NCI-H82 treated with DMSO at 0.1 percent for 48 hours (cell line): ENCODE data around the gene ALCAM.
"Not testable (repeated sequence)": the region's sequence is repeated elsewhere in the genome, so short reads cannot be mapped to it uniquely, and the experiment has no call there.

ENCODE experiments used
- DNase-seq: peaks from one replicate; lab custom pipeline; 2025; ENCODE audit not compliant: unreplicated experiment; lab: John Stamatoyannopoulos, UW

ALCAM gene

DNA sequence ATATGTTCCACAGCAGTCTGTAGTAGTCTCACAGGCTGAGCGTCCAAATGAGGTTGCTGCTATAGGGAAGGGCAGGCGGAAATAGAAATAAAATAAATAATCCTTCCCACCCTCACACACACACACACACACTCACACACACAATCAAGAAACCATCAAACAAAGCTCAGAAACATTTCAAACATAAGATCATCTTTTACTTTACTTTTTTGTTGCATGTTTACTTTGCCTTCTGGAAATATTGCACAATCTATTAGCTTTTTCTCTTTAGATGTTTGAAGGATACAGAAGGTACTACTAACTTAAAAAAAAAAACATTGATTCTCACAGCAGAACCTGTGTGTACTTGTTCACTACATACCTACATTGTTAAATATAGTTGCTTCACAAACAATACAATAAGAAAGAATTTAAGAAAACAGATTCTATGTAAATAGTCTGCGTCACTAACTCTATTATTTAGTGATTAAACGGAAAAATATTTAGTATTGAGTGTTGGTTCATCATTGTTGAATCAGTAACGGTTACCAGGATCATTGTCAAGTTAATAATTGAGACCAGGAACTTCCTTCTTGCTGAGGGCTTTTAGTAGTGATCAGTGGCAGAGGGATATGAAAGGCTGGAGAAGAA lies 20.5 kb downstream of the ALCAM start:
- DNase-seq = no peak

DNA sequence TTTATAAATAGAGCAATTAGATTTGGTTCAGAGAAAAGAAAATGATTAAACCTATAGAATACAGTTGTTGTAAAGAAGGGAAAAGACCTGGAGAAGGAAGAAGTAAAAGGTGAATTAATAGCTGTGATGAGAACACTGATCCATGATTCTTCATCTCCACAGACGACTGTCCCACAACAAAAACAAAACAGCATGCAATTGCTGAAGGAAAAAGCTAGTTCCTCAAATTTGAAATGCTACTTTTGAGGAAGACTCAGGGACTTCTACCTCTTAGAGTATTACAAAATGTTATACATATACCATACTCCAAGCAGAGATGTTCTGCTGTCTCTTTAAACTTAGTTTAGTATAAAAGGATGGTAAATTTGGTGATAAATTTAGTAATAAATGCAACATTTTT lies 21.5 kb downstream of the ALCAM start:
- DNase-seq = no peak

DNA sequence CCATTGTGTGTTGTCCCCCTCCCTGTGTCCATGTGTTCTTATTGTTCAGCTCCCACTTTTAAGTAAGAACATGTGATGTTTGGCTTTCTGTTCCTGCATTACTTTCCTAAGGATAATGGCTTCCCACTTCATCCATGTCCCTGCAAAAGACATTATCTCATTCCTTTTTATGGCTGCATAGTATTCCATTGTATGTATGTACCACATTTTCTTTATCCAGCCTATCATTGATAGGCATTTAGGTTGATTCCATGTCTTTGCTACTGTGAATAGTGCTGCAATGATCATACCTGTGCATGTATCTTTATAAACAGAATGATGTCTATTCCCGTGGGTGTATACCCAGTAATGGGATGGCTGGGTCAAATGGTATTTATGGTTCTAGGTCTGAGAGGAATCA lies 23.1 kb downstream of the ALCAM start:
- DNase-seq = not testable (repeated sequence)

DNA sequence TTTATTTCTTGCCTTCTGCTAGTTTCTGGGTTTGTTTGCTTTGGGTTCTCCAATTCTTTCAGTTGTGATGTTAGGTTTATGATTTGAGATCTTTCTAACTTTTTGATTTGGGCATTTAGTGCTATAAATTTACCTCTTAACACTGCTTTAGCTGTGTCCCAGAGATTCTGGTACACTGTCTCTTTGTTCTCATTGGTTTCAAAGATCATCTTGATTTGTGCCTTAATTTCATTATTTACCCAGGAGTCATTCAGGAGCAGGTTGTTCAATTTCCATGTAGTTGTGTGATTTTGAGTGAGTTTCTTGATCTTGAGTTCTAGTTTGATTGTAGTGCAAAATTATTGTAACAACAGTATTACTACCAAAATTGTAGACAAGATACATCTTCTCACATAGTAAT lies 25.9 kb downstream of the ALCAM start:
- DNase-seq = not testable (repeated sequence)

DNA sequence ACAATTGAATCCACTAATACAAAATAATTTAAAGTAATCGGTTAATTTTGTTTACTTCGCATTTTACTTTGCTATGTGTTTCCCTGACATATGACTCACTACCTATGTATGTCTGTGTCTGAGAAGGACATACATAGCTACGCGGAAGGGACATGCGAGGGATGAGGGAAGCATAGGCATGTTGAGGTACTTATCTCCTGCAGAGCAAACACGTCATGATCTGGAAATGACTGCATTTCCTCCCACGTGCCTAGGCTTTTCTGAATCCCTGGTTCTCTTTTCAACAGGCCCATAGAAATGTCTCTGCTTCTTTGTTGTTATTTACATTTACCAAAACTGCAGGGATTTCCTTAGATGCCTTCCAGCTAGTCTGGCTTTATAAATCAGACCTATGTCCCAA lies 27.5 kb downstream of the ALCAM start:
- DNase-seq = no peak

DNA sequence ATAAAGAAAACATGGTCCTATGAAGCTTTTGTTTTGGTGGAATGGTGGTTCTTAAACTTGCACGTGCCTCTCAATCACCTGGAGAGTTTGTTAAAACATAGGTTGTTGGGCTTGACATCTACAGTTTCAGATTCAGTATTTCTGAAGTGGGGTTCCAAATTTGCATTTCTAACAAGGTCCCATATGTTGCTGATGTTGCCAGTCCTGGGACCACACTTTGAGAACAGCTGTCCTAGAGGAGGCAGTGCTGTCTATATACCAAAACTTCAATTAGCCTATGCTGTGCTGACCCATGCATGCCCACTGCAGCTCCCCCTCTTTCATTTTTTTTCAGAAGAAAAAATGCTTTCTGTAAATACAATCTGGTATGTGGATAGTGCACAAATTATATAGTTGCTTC lies 31.3 kb downstream of the ALCAM start:
- DNase-seq = no peak

DNA sequence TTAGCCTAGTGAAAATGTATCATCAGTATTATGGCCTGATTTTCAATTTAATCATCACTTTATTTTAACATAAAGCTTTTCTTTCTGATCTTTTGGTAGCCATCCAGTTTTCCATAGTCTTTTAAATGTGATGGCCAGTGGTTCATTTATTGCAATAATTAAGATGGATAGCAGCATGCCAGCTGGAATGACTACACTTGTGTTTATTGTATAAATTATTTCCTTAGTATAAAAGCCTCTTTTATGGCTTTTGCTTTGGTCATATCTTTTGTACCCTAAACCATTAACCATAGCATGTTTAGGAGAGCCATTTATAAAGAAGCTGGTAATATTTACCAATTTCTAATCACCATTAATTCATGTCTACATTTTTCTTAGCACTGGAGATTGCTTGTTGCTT lies 31.7 kb downstream of the ALCAM start:
- no peak for DNase-seq

DNA sequence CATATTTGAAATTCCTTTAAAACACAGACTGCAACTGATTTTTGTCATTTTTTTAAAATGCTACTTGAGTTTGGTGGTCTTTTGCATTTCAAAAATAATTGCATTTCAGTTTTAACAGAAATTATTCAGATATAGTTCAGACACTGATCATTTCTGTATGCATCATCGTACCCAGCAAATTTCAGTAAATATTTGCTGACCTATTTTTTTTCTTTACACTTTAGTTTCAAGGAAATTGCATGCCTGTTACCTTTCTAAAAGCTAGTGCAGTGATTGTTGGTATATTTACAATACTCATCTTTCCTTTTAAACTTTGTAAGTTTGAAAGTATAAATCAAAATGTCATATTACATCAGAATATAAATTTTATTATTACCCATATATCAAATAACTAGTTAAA lies 32.4 kb downstream of the ALCAM start:
- no peak for DNase-seq

DNA sequence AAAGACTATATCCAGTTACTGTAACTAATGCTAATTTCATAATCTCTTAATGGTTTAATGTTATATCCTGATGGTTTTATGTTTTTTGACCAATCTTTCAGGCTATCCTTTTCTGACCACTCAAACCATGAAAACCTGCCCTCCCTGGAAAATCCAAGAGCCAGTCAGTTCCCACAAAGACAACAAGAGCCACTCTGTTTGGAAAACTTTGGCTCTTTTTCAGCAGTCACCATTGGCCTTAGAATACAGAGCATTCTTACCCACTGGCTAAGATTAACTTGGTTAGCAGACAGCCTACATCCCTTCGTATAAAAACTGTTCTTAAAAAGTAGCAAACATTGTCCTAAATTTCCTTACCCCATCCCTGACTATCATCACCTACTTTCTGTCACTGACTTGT lies 32.9 kb downstream of the ALCAM start:
- no peak for DNase-seq

DNA sequence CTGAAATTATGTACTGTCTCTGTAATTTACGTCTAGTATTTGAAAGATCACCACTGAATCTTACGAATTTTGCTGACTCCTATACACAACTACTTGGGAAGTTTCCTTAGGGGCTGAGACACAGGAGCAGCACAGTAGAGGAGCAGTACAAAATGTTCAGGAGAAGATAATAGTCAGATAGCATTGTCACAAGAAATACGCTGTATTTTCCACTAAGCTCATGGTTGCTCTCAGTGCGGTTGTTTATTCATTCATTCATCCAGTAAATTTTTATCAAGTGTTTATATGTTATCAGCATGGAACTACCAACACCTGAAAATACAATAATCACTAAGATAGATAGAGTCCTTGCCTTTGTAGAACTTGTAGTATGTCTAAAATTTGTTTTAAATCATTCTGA lies 34.5 kb downstream of the ALCAM start:
- DNase-seq = no peak

DNA sequence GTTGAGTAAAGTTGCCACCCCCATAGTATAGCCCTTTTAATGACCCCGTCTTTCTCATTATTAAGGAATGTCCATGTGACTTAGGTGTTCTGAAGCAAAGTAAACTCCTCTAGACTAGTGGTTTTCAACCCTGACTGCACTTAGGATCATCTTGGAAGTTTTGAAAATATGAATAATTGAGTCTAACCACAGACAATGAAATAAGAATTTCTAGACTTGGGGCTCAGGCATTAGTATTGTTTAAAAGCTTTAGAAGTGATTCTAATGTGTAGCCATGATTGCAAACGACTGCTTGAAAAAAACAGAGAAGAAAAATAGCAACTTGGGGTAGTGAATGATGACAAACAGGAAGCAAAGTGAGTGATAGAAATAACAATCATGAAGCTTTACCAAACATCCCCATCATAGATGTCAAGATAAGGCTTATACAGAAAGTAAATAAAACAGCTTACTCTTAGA lies 35.0 kb downstream of the ALCAM start:
- no peak for DNase-seq

DNA sequence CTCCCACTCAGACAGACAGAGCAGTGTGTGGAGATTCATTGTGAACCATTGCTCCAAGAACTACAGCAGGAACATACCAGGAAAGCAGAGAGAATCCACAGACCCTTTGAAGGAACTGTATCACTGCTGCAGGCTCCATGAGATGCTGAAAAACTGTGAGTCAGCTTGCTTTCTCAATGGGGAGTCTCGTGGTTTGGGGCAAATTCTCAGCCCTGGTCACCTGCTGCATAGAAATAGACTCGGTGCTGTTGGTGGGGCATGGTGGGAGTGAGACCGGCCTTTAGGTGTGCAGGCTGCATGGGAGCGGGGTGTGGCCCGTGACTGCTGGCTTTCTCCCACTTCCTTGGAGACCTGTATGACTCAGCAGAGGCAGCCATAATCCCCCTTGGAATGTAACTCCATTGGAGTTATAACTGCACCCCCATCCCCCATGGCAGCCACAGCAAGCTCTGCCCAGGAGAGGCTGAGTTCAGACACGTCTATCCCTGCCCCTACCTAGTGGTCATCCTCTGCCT lies 35.6 kb downstream of the ALCAM start:
- DNase-seq = no peak

DNA sequence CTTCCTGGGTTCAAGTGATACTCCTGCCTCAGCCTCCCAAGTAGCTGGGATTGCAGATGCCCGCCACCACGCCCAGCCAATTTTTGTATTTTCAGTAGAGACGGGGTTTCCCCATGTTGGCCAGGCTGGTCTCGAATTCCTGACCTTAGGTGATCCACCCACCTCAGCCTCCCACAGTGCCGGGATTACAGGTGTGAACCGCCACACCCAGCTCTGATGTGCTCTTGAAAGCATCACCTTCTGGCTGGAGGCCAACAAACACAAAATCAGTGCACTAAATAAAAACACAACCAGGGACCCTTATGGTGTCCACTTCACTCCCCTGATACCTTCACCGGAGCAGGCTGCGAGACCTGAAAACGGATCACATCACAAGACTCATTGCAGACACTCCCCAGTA lies 36.3 kb downstream of the ALCAM start:
- DNase-seq = not testable (repeated sequence)

DNA sequence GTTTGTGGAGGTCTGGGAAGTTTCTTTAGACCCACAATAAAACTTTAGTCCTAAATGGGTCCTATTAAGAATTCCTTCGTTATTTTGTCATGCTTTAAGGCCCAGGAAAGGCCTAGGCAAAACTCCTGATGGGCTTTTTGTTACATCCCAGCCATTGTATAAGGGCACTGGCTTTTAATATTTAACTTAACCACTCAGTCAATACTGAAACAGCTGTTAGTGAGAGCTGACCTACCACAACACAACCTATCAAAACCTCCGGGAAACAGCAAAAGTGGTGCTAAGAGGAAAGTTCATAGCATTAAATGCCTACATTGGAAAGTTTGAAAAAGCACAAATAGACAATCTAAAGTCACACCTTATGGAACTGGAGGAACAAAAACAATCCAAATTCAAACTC lies 39.6 kb downstream of the ALCAM start:
- no peak for DNase-seq

DNA sequence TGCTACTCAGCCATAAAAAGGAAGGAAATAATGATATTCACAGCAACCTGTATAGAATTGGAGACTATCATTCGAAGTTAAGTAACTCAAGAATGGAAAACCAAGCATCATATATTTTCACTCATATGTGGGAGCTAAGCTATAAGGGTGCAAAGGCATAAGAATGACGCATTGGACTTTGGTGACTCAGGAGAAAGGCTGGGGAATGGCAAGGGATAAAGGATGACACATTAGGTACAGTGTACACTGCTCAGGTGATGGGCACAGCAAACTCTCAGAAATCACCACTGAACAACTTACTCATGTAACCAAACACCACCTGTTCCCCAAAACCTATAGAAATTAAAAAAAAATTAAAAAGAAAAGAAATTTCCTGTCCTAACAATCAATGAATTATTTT lies 42.7 kb downstream of the ALCAM start:
- no peak for DNase-seq

DNA sequence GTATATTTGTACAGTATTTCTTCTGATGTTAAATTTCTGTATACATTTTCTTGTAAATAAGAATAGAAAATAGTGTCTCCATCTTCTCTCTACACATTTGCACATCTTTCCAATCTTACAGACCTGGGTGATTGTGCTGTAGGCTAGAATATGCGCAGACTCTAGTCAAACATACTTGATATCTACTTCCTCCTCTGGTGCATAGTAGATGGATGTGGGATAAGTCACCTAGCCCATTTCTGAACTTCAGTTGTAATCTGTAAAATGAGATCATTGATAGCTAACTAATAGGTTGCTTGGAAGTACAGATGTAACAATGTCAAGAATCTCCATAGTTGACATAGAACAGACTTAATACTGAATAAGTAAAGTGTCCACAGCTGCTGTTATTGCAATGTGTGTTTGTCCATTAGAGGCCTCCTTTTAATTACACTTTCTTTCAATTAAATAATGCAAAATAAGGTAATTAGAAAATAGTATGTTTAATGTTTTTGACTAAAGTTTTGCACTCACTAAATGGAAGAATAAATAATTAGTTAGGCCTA lies 46.7 kb downstream of the ALCAM start:
- no peak for DNase-seq

DNA sequence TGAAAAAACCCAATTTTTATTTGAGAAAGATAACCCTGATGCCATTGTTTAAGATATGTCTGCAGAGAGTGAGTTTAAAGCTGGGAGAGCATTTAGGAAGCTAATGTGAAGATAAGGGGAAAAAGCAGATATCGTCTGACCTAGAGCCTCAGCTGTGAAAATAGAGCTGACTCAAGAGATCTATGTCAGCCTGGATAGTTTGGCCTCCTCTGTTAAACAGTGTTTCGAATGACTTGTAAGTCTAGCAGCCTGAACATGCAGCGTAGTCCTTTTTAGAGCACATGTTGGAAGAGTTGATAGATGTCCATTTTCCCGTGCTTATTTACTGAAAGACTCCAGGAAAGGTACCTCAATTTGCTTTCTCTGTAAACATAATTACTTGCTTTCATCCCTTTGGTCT lies 48.1 kb downstream of the ALCAM start:
- no peak for DNase-seq

DNA sequence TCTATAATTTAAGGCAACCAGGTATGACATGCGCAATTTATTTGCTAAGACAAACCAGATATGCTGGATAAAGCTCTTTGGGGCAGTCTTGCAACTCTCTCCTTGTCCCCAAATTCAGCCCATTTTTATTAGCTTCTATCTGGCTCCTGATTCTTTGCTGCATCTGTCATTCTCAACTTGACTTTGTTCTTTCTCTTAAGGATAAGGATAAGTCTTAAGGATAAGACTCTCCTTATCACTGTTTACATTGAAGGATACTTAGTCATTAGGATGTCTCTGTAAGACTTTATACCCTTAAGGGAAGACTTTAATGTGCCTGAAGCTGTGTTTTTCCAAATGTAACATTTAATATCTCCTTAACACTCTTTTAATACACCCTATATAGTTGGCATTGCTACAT lies 49.2 kb downstream of the ALCAM start:
- DNase-seq = peak; percentile 14

DNA sequence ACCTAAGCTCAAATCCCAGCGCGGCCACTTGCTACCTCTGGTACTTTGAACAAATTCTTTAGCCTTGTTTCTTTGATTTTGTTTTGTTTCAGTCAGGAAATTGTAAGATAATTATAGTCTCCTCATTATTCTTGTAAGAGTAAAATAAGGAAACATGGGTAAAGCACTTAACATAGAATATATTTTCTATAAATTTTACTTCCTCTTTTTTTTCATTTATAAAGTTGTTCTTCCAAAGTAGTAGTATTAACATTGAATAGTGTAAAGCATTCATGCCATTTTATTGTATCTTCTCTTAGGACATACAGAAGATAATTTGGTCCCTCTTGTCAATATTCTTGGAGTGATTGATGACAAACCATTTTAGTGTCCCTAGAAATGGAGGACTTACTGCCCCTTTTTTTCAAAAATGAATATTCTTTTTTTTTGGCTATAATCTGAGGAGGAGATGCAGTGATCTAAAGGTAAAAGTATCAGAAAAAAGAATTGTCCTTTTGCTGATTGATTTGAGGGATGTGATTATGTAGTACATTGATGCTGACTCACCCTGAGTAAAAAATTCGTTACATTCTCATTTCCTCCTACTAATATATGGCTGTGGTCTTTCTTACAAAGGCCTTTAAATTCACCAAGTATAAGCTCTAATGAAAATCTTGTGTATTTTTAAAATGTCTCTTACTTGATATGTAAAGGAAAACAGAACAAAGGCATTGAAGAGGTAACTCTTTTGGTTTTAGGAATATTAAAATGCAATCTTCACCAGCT lies 51.0 kb downstream of the ALCAM start:
- no peak for DNase-seq

DNA sequence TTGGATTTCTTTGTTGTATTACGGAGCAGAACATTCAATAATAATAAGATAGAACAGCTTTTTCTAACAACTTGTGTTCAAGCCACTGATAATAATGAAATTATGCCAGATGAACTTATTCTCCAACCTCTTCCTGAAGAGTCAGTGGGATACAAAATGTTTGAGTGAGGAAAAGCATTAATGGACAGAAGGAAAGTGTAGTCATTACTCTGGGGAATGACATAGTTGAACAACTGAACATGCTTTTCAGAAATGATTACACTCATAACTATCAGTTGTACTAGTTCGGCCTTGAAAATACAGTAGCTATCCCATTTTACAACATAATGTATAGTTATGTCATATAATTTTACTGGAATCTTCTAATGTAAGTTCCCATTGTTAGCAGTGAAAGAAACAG lies 55.9 kb downstream of the ALCAM start:
- DNase-seq = no peak

DNA sequence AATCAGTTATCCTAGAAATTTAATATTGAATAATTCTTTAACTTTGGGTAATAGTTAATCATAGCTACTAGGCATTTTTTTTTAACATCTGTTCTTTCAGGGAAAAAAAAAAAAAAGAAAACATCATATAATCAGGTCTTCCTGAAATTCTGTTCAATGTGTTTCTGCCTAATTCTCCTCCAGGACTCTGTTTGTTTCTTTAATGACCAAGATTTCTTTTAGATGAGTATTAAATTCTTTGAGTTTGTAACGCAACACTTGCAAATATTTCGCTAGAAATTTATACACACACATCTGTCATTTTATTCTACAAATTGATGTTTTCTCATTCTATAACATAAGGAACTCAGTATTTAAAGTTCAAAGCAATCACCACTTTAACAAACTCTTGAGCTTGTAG lies 56.7 kb downstream of the ALCAM start:
- DNase-seq = no peak

DNA sequence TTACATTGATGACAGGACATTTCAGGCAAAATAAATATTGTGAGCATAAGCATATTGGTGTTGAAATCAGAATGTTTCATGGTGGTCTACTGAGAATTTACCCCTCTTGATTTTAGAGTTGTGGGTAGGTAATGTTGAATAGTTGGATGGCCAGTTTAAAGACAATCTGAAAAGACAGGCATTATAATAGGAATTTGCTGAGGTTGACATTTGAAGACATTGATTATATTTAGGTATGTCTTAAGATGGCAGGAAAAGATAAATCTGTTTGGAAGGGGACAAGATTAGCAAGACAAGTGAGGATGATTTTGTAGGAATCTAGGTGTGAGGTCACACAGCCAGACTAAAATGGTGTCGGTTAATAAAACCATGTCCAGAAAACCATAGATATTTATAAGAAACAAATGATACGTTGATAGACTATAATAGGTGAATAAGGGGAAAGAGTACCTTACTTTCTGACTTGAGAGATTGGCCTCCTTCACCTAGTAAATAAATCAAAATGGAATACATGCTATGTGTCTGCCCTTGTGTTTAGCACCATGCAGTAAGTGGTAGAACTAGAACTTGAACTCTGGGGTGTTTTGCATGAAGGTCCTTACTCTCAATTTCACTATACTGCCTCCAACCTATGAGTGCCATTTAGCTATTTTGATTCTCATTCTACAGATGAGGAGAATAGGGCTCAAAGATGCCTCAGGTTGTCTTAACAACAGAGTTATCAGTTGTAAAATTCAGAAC lies 57.9 kb downstream of the ALCAM start:
- DNase-seq = no peak
